DOHH2 (cell line): ENCODE data around the gene FAS.

Source experiments
- EZH2phosphoT487 ChIP-seq: fragments of 200-600 bp; sonication (generic); IDR thresholded peaks from 2 replicates; pipeline ENCODE4 v1.6.1; 2017; ENCODE audit warnings: borderline replicate concordance, mild to moderate bottlenecking, antibody characterized with exemption, low read length, moderate library complexity, mixed read lengths
- TF ChIP-seq, protein P1 (sequence below): fragments of 200-600 bp; sonication (generic); IDR thresholded peaks from one replicate; pipeline ENCODE4 v1.5.1; 2014; ENCODE audit warnings: antibody characterized with exemption, mild to moderate bottlenecking, low read depth, low read length; ENCODE audit not compliant: poor library complexity, severe bottlenecking

DNA sequence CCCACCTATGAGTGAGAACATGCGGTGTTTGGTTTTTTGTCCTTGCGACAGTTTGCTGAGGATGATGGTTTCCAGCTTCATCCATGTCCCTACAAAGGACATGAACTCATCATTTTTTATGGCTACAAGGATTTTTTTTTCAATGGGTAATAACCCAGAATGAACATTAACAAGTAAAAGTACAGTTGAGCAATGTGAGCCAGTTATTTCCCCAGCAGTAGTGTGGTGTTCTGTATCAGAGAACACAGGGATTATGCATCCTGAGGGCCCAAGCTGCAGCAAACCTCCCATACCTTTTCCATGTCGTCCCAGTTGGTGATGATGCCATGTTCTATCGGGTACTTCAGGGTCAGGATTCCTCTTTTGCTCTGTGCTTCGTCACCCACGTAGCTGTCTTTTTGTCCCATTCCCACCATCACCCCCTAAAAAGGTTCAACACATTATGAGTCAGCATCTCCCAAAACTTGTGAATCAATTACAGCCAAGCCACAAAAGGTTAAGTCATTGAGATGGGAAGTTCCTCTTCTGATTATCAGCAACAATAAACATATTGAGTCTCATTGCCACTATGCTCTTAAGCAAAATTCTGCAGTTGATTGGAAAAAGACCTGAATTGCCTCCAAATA, 43.5 kb upstream of the FAS start:
- TF ChIP-seq, protein P1, sequence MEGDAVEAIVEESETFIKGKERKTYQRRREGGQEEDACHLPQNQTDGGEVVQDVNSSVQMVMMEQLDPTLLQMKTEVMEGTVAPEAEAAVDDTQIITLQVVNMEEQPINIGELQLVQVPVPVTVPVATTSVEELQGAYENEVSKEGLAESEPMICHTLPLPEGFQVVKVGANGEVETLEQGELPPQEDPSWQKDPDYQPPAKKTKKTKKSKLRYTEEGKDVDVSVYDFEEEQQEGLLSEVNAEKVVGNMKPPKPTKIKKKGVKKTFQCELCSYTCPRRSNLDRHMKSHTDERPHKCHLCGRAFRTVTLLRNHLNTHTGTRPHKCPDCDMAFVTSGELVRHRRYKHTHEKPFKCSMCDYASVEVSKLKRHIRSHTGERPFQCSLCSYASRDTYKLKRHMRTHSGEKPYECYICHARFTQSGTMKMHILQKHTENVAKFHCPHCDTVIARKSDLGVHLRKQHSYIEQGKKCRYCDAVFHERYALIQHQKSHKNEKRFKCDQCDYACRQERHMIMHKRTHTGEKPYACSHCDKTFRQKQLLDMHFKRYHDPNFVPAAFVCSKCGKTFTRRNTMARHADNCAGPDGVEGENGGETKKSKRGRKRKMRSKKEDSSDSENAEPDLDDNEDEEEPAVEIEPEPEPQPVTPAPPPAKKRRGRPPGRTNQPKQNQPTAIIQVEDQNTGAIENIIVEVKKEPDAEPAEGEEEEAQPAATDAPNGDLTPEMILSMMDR = no peak
- TF ChIP-seq EZH2phosphoT487 = no peak
